Pancreas (tissue), 10 donors: ENCODE measurements around the gene AMOTL2. TPM values are rescaled to one million over a fixed set of nuclear protein-coding genes. Genes with fewer than 3 reads are reported as not detected.

Experiments
- ATAC-seq, 4 donors: fragments of 200-7000 bp; cut with Tn5 transposase; one replicate each; pipeline versions ENCODE4 v1.8.0 to v1.9.1; 2020; ENCODE audit warnings: mild to moderate bottlenecking in 4 of 4, moderate library complexity in 4 of 4
- DNase-seq, 6 donors: peaks; one replicate each; pipeline ENCODE4 v3.0.0-alpha.2; 2020
- FAIRE-seq: peaks from 2 replicates; lab custom pipeline; 2012; peaks lifted over from hg19 to GRCh38; lab: Jason Lieb, UNC
- H3K27ac ChIP-seq, 4 donors: fragments of 200-600 bp; sonication (generic); 1 replicate in 3 of 4; 2 replicates in 1 of 4; pipeline versions ENCODE4 v1.5.0 to v1.8.0; 2020
- H3K27me3 ChIP-seq, 4 donors: fragments of 200-600 bp; one replicate each; pipeline ENCODE4 v1.8.0; 2021
- H3K36me3 ChIP-seq, 3 donors: fragments of 200-600 bp; sonication (generic) in 1 of 3; one replicate each; pipeline versions ENCODE4 v1.5.0 to v1.8.0; 2020 to 2021
- H3K4me1 ChIP-seq, 3 donors: fragments of 200-600 bp; one replicate each; pipeline ENCODE4 v1.8.0; 2021
- H3K4me3 ChIP-seq, 4 donors: fragments of 200-600 bp; sonication (generic) in 2 of 4; one replicate each; pipeline versions ENCODE4 v1.5.0 to v1.8.0; 2020 to 2021
- H3K9me3 ChIP-seq, 4 donors: fragments of 200-600 bp; one replicate each; pipeline ENCODE4 v1.8.0; 2021
- CTCF ChIP-seq, 4 donors: fragments of 200-600 bp; sonication (generic) in 3 of 4; IDR thresholded peaks; one replicate each; pipeline versions ENCODE4 v1.5.0 to v1.8.0; 2021; ENCODE audit warnings: antibody characterized with exemption in 4 of 4
- WGBS, 2 donors: extraction: QIAGEN DNeasy Blood & Tissue Kit; methylation state at CpG; one replicate each; pipeline ENCODE4 v1.1.7; 2013; 5-methylcytosine and 5-hydroxymethylcytosine counted together
- intact Hi-C, 3 donors: fragments of 100-400 bp; cut with DNase I; formaldehyde crosslinking; loops; one replicate each; pipeline versions ENCODE4 v1.11.1 to v1.14.2; 2022
- polyA plus RNA-seq, 2 donors: library from polyadenylated mRNA; stranded (reverse); fragments of 200-250 nt; gene quantifications; one replicate each; pipeline ENCODE4 v1.2.3, GENCODE V29; 2013
- total RNA-seq, 6 donors: library from RNA; stranded (reverse); fragmentation: NEBNext Ultra II Directional in 4 of 6; extraction: Animal tissue kit (Norgen Biotek cat#: 25700) in 4 of 6; gene quantifications; one replicate each; pipeline versions ENCODE4 v1.2.1 to v1.2.4, GENCODE V29; 2021 to 2023
- donor health status: healthy with polysubstance abuse.
- donor health status: DM: no; HTN: no; CAD: no; lungs with moderate emphysema.
- donor health status: DM: no; HTN: no; CAD: no.
- donor health status: control.
- donor health status: control.
- donor health status: Bipolar disorder and iron deficiency.
- donor health status: DM: yes; HTN: yes; CAD: no.
- donor health status: DM: no; HTN: no; CAD: no.
- donor health status: DM: no; HTN: no; CAD: no.
- donor health status: DM: yes; HTN: yes; CAD: no.

Gene AMOTL2
- total and polyA plus RNA-seq, 8 donors: 11.9 to 35.7 (median 28.9) TPM

GRCh38 chr3:134374791-134375581 is 739 bp upstream of the AMOTL2 start:
- Histone ChIP-seq H3K9me3 (no peaks in the 10 kb centered on the region), H3K36me3 (peaks cover 0 to 15% (median 4%) of the 10 kb centered on the region in 3 donors), H3K27ac (peak overlapping the region; percentile 95 to 99 (median 97)), H3K4me1 (peaks cover 0 to 4% (median 4%) of the 10 kb centered on the region in 3 donors), H3K4me3 (peak overlapping the region; percentile 47 to 74 (median 70)), H3K27me3 (no peaks in the 10 kb centered on the region)
- ATAC-seq (peak; percentile 16 to 30 (median 27)), DNase-seq (peak in 5 of 6 donors; percentile 48 to 79 (median 64)), FAIRE-seq (no peak)
- 2 to 3% methylated on average over 29 to 30 of the region's 30 CpGs for WGBS, 2 donors
- TF ChIP-seq CTCF (IDR thresholded peaks at IDR 0.05): no peak
- intact Hi-C loops: loop anchor here in 2 of 3 donors (5.0 to 10.0 kb wide), 2 partner anchors 63 to 100 kb away; no protein-coding TSS in a partner anchor

GRCh38 chr3:134373271-134374104 is 759 bp downstream of the AMOTL2 start:
- FAIRE-seq: no peak
- H3K4me1 ChIP-seq: peaks cover 0 to 4% (median 4%) of the 10 kb centered on the region in 3 donors
- no peaks in the 10 kb centered on the region for H3K9me3 ChIP-seq
- intact Hi-C loops: loop anchor here in 2 of 3 donors (10.0 kb wide), 1 partner anchor 101 kb away; no protein-coding TSS in a partner anchor
- H3K27me3 ChIP-seq: no peaks in the 10 kb centered on the region
- peaks cover 0 to 24% (median 4%) of the 10 kb centered on the region in 3 donors for H3K36me3 ChIP-seq
- peak; percentile 69 to 79 (median 76) for ATAC-seq
- 4 to 9% methylated on average over 49 to 51 of the region's 51 CpGs for WGBS, 2 donors
- no peak for TF ChIP-seq CTCF (IDR thresholded peaks at IDR 0.05)
- peak overlapping the region; percentile 47 to 74 (median 70) for H3K4me3 ChIP-seq
- peak; percentile 72 to 86 (median 78) for DNase-seq
- H3K27ac ChIP-seq: peak overlapping the region; percentile 95 to 99 (median 97)

GRCh38 chr3:134372396-134373270 is 1.6 kb downstream of the AMOTL2 start:
- H3K27me3 ChIP-seq: no peaks in the 10 kb centered on the region
- peak in 1 of 6 donors; percentile 50 for DNase-seq
- no peak for TF ChIP-seq CTCF (IDR thresholded peaks at IDR 0.05)
- peaks cover 0 to 4% (median 4%) of the 10 kb centered on the region in 3 donors for H3K4me1 ChIP-seq
- peak overlapping the region; percentile 47 to 74 (median 70) for H3K4me3 ChIP-seq
- peaks cover 0 to 26% (median 4%) of the 10 kb centered on the region in 3 donors for H3K36me3 ChIP-seq
- intact Hi-C loops: loop anchor here in 2 of 3 donors (10.0 kb wide), 1 partner anchor 102 kb away; no protein-coding TSS in a partner anchor
- no peak for FAIRE-seq
- 32 to 45% methylated on average over 9 of the region's 9 CpGs for WGBS, 2 donors
- peak overlapping the region; percentile 95 to 99 (median 97) for H3K27ac ChIP-seq
- H3K9me3 ChIP-seq: no peaks in the 10 kb centered on the region
- ATAC-seq: no peak
